GM23338 (cell line): Measurements from ENCODE around the gene SFXN1. TPM values are rescaled to one million over a fixed set of nuclear protein-coding genes. Genes with fewer than 3 reads are reported as not detected.
A peak's percentile ranks its signal among the peaks of the same experiment; 100 is the strongest.

Source experiments
- ATAC-seq: fragments of 200-7000 bp; cut with Tn5 transposase; 3 replicates; pipeline ENCODE4 v1.9.1; 2020
- DNase-seq: peaks from one replicate; pipeline ENCODE4 v3.0.0-alpha.2; 2015; ENCODE audit warnings: low spot score
- H2AFZ ChIP-seq: fragments of 200-600 bp; sonication (generic); 2 replicates; pipeline ENCODE4 v1.8.0; 2016; ENCODE audit warnings: antibody characterized with exemption, mild to moderate bottlenecking, moderate library complexity
- H3F3A ChIP-seq: fragments of 200-600 bp; sonication (generic); replicated peaks from 2 replicates; pipeline ENCODE4 v1.8.0; 2017; ENCODE audit warnings: antibody characterized with exemption, mixed run types, low read depth
- H3K27ac ChIP-seq: fragments of 200-600 bp; sonication (generic); 2 replicates; pipeline ENCODE4 v1.6.1; 2016; ENCODE audit warnings: low read depth
- H3K27me3 ChIP-seq: fragments of 200-600 bp; sonication (generic); 2 replicates; pipeline ENCODE4 v1.8.0; 2016; ENCODE audit warnings: mild to moderate bottlenecking, mixed run types, moderate library complexity; ENCODE audit not compliant: insufficient read depth
- H3K36me3 ChIP-seq: fragments of 200-600 bp; sonication (generic); 2 replicates; pipeline ENCODE4 v1.8.0; 2016; ENCODE audit warnings: mild to moderate bottlenecking; ENCODE audit not compliant: insufficient read depth
- H3K4me1 ChIP-seq: fragments of 200-600 bp; sonication (generic); 2 replicates; pipeline ENCODE4 v1.8.0; 2016; ENCODE audit warnings: mild to moderate bottlenecking, moderate library complexity; ENCODE audit not compliant: insufficient read depth
- H3K4me2 ChIP-seq: fragments of 200-600 bp; sonication (generic); 2 replicates; pipeline ENCODE4 v1.7.1; 2017; ENCODE audit warnings: mixed run types
- H3K4me3 ChIP-seq: fragments of 200-600 bp; sonication (generic); 2 replicates; pipeline ENCODE4 v1.6.1; 2016; ENCODE audit warnings: mixed run types
- H3K79me2 ChIP-seq: fragments of 200-600 bp; sonication (generic); replicated peaks from 2 replicates; pipeline ENCODE4 v1.8.0; 2017; ENCODE audit warnings: mild to moderate bottlenecking; ENCODE audit not compliant: insufficient read depth
- H3K9me2 ChIP-seq: fragments of 200-600 bp; sonication (generic); 2 replicates; pipeline ENCODE4 v1.8.0; 2017; ENCODE audit not compliant: insufficient read depth
- H4K20me1 ChIP-seq: fragments of 200-600 bp; sonication (generic); replicated peaks from 2 replicates; pipeline ENCODE4 v1.8.0; 2017; ENCODE audit warnings: mild to moderate bottlenecking; ENCODE audit not compliant: insufficient read depth
- H3K27ac Mint-ChIP-seq: 2 replicates; pipeline ENCODE4 v1.8.0; 2020; ENCODE audit warnings: inconsistent platforms, mild to moderate bottlenecking, moderate library complexity, mixed read lengths
- H3K27me3 Mint-ChIP-seq: 3 replicates; pipeline ENCODE4 v1.8.0; 2022; ENCODE audit warnings: low read depth, mild to moderate bottlenecking, moderate library complexity, mixed read lengths, inconsistent platforms; ENCODE audit not compliant: insufficient read depth, poor library complexity
- H3K36me3 Mint-ChIP-seq: 3 replicates; pipeline ENCODE4 v1.8.0; 2021; ENCODE audit warnings: low read depth, mild to moderate bottlenecking, inconsistent platforms, moderate library complexity, mixed read lengths
- H3K4me1 Mint-ChIP-seq: 3 replicates; pipeline ENCODE4 v1.8.0; 2020; ENCODE audit warnings: mild to moderate bottlenecking, inconsistent platforms, mixed read lengths
- H3K4me3 Mint-ChIP-seq: 3 replicates; pipeline ENCODE4 v1.8.0; 2021; ENCODE audit warnings: moderate library complexity, mild to moderate bottlenecking, inconsistent platforms, mixed read lengths
- H3K9me3 Mint-ChIP-seq: 3 replicates; pipeline ENCODE4 v1.8.0; 2020; ENCODE audit warnings: moderate library complexity, mild to moderate bottlenecking, inconsistent platforms, mixed read lengths
- CREB1 ChIP-seq: fragments of 250-450 bp; sonication (Bioruptor Pico); IDR thresholded peaks from 2 replicates; pipeline ENCODE4 v1.5.0; 2020; ENCODE audit warnings: low read depth, mild to moderate bottlenecking, moderate library complexity
- NANOG ChIP-seq: IDR thresholded peaks from 2 replicates; pipeline ENCODE4 v1.6.1; 2016; ENCODE audit warnings: antibody characterized with exemption, borderline replicate concordance
- STAT1 ChIP-seq: IDR thresholded peaks from one replicate; pipeline ENCODE4 v1.6.1; 2016; ENCODE audit warnings: antibody characterized with exemption; ENCODE audit not compliant: unreplicated experiment
- ZNF331 ChIP-seq: fragments of 250-450 bp; sonication (Bioruptor Pico); IDR thresholded peaks from 2 replicates; pipeline ENCODE4 v1.5.0; 2020; ENCODE audit warnings: low read depth, mild to moderate bottlenecking, moderate library complexity
- ZNF462 ChIP-seq: fragments of 250-450 bp; sonication (Bioruptor Pico); IDR thresholded peaks from 2 replicates; pipeline ENCODE4 v1.5.0; 2020; ENCODE audit warnings: mild to moderate bottlenecking, moderate library complexity
- polyA plus RNA-seq: library from polyadenylated mRNA; unstranded; fragments of >200 nt; fragmentation: Nextera tagmentation; extraction: Ambion mirVana; gene quantifications from 2 replicates; pipeline ENCODE4 v1.2.1, GENCODE V29; 2016
- total RNA-seq: library from RNA; depleted of rRNA; stranded (reverse); fragments of >200 nt; shearing (Covaris generic); gene quantifications from 2 replicates; pipeline ENCODE4 v1.2.3, GENCODE V29; 2014

The SFXN1 gene
- total and polyA plus RNA-seq, 2 experiments from 2014 or later, result 44.0 to 97.7 TPM

DNA sequence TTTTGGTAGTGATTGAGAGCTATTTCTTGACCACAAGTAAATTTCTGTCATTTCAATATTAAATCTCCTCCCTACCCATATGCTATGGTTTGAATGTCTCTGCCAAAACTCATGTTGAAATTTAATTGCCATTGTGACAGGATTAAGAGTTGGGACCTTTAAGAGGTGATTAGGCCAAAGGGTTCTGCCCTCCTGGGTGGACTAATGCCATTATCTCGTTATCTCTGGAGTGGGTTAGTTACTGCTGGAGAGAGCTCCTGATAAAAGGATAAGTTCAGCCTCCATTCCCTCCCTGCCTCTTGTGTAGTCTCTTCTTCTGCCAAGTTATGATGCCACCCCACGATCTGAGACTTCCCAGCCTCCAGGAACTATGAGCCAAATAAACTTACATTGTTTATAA is 30.8 kb upstream of the SFXN1 start:
- DNase-seq (no peak), ATAC-seq (no peak)
- Mint-ChIP-seq H3K4me3 (no peak overlapping the region), H3K36me3 (no peaks in the 10 kb centered on the region; the same call in 2 of the 3 replicates), H3K27ac (no peak overlapping the region), H3K9me3 (no peaks in the 10 kb centered on the region; the same call in 2 of the 3 replicates), H3K27me3 (peaks cover 34% of the 10 kb centered on the region), H3K4me1 (peaks cover 26% of the 10 kb centered on the region)
- TF ChIP-seq STAT1 (no peak), NANOG (no peak), ZNF331 (CRISPR knock-in tag) (no peak), ZNF462 (CRISPR knock-in tag) (no peak), CREB1 (no peak)
- Histone ChIP-seq H3K27me3 (peaks cover 54% of the 10 kb centered on the region), H3K36me3 (no peaks in the 10 kb centered on the region), H3K4me1 (peaks cover 26% of the 10 kb centered on the region), H4K20me1 (no peaks in the 10 kb centered on the region), H2AFZ (no peak overlapping the region), H3K79me2 (no peaks in the 10 kb centered on the region), H3K9me2 (no peaks in the 10 kb centered on the region), H3F3A (no peaks in the 10 kb centered on the region), H3K4me3 (no peak overlapping the region), H3K4me2 (peak overlapping the region; percentile 10), H3K27ac (no peak overlapping the region)

DNA sequence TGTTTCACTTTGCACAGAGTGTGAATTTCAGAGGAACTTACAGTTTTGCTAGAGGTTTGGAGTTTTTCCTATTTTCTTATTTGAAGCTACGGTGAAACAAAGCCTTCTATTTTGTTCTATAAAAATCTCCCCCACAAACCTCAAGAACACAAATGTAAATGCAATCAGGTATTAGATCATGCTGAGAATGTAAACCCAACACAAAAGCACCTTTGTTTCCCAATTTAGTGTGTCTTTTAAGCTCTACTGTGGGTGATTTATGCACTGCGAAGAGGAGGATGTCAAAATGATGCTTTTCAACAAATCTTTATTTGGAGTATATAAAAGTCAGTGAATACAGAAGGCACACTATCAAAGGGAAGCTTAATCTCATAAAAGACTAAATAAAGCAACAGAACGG is 30.1 kb upstream of the SFXN1 start:
- Histone ChIP-seq H3K27me3 (peaks cover 47% of the 10 kb centered on the region), H3K4me2 (peak overlapping the region; percentile 10)

More for the DNA sequence above, 30.1 kb upstream of the SFXN1 start:
- H3K36me3 Mint-ChIP-seq, result no peaks in the 10 kb centered on the region
- H3K27me3 Mint-ChIP-seq, result peaks cover 30% of the 10 kb centered on the region
- no peaks in the 10 kb centered on the region; the same call in 2 of the 3 replicates for H3K9me3 Mint-ChIP-seq
- TF ChIP-seq ZNF462 (CRISPR knock-in tag) (no peak), NANOG (peak; percentile 10; the same call in 1 of the 2 replicates), CREB1 (no peak)
- Histone ChIP-seq H3K4me3 (no peak overlapping the region), H3K79me2 (no peaks in the 10 kb centered on the region), H3K9me2 (no peaks in the 10 kb centered on the region), H2AFZ (no peak overlapping the region), H3K27ac (no peak overlapping the region), H4K20me1 (no peaks in the 10 kb centered on the region), H3F3A (no peaks in the 10 kb centered on the region), H3K4me1 (peaks cover 23% of the 10 kb centered on the region), H3K36me3 (no peaks in the 10 kb centered on the region)
- no peak overlapping the region for H3K4me3 Mint-ChIP-seq
- H3K4me1 Mint-ChIP-seq, result peaks cover 25% of the 10 kb centered on the region
- ATAC-seq (no peak), DNase-seq (no peak)
- no peak overlapping the region for H3K27ac Mint-ChIP-seq
